GM18861 (cell line): ENCODE results near the gene ELP4.
"Not testable (repeated sequence)": the region's sequence is repeated elsewhere in the genome, so short reads cannot be mapped to it uniquely, and the experiment has no call there.

Source experiments
- ATAC-seq: cut with Tn5 transposase; IDR thresholded peaks from one replicate; pipeline ENCODE4 v1.9.1; 2021; ENCODE audit not compliant: unreplicated experiment

Gene ELP4

DNA sequence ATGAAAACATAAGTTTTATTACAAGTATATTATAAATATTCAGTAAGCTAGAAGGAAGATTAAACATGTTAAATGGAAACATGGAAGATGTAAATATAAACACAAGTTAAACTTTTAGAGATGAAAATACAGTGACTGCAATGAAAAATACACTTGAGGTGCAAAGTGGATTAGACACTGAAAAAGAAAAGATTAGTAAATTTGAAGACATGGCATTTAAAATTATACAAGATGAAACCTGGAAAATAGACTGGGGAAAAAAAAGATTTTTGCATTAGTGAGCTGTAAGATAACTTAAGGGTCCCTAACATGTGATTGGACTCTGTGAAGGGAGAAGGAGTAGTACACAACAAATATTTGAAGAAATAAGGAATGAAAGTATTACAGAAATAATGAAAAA, 33.3 kb downstream of the ELP4 start:
- ATAC-seq: no peak

DNA sequence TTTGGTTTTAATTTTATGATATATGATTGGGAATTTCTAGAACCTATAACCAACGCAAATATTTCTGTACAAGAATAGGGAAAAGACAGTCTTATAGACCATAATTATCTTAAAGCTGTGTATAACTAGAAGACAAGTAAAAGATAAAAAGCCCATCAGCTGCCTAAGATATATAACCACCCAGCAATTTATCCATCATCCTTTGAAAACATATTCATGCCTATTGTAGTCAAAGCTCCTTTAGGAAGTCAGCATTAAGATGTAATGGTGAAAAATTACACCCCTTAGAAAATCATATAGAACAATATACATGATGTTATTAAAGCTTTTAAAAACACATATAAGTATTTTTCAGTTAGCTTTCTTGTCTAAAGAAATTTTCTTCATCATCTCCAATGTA, 46.4 kb downstream of the ELP4 start:
- ATAC-seq: no peak

DNA sequence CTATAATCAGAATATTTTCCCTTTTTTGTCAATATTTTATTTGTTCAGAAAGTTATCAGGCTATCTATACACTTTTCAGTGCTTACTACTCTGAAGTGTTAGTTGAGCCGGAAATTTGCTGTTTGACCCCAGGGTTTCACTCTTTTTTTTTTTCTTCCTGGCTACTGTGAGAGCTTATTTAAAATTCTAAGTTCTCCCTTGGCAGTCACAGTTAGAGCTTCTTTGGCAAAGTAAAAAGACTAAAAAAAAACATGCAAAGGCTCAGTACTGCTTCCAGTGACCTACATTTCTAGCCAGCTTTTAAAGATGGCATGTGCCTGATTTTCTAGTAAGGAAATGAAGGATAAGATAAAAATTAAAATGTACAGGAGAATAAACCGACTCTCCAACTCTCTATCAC, 48.4 kb downstream of the ELP4 start:
- no peak for ATAC-seq

DNA sequence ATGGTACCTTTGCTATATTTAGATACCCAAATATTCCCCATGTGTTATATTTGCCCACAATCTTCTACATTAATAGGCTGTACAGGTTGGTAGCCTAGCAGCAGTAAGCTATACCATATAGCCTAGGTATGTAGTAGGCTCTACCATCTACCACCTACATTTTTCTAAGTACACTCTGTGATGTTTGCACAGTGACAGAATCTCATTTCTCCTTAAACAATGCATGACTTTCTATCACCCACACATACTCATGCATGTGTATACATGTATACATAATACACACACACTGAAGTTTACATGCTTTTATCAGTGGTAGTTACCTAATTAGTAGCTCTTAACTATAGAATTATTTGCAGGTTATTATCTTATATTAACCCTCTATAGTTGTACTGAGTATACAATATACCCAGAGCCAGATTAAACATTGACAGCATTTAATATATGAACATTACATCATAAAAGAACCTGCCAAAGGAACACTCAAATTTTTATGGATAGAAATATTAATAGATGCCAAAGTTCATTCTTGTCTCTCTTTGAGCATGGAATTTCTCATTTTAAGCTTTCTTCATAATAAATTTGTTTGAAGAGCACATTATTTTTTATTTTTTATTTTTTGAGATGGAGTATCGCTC, 51.4 kb downstream of the ELP4 start:
- no peak for ATAC-seq

DNA sequence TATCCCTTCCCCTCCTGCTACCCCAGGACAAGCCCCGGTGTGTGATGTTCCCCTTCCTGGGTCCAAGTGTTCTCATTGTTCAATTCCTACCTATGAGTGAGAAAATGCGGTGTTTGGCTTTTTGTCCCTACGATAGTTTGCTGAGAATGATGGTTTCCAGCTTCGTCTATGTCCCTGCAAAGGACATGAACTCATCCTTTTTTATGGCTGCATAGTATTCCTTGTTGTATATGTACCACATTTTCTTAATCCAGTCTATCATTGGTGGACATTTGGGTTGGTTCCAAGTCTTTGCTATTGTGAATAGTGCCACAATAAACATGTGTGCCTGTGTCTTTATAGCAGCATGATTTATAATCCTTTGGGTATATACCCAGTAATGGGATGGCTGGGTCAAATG, 55.0 kb downstream of the ELP4 start:
- ATAC-seq: not testable (repeated sequence)

DNA sequence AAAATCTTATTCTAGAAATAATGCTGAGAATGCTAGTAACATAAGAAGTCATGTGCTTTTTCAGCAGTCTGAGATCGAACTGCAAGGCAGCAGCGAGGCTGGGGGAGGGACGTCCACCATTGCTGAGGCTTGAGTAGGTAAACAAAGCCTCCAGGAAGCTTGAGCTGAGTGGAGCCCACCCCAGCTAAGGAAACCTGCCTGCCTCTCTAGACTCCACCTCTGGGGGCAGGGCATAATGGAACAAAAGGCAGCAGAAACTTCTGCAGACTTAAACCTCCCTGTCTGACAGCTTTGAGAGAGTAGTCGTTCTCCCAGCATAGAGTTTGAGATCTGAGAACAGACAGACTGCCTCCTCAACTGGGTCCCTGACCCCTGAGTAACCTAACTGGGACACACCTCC, 64.6 kb downstream of the ELP4 start:
- ATAC-seq: not testable (repeated sequence)

DNA sequence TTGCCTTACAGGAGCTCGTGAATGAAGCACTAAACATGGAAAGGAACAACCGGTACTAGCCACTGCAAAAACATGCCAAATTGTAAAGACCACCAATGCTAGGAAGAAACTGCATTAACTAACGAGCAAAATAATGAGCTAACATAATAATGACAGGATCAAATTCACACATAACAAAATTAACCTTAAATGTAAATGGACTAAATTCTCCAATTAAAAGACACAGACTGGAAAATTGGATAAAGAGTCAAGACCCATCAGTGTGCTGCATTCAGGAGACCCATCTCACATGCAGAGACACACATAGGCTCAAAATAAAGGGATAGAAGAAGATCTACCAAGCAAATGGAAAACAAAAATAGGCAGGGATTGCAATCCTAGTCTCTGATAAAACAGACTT, 66.2 kb downstream of the ELP4 start:
- ATAC-seq: not testable (repeated sequence)

DNA sequence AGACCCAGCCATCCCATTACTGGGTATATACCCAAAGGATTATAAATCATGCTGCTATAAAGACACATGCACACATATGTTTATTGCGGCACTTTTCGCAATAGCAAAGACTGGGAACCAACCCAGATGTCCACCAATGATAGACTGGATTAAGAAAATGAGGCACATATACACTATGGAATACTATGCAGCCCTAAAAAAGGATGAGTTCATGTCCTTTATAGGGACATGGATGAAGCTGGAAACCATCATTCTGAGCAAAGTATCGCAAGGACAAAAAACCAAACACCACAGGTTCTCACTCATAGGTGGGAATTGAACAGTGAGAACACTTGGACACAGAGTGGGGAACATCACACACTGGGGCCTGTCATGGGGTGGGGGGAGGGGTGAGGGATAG, 69.8 kb downstream of the ELP4 start:
- ATAC-seq: not testable (repeated sequence)

DNA sequence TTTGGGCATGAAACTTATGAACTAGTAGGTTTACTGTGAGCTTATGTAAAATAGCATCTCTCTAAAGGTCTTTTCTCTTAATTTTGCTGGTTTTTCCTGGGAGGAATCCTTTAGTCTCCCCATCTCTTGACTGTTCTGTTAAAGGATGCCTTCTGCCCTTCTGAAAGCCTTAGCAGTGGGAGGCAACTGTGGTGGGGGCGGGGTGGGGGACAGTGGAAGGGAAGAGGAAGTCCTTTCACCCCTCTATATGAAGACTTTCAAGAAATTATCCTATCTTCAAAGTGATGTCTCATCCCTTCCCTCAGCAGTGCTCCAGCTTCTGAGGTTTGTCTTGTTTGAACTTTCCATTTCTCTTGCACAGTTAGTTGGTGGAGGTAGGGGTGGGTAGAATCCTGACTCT, 73.1 kb downstream of the ELP4 start:
- ATAC-seq: no peak

DNA sequence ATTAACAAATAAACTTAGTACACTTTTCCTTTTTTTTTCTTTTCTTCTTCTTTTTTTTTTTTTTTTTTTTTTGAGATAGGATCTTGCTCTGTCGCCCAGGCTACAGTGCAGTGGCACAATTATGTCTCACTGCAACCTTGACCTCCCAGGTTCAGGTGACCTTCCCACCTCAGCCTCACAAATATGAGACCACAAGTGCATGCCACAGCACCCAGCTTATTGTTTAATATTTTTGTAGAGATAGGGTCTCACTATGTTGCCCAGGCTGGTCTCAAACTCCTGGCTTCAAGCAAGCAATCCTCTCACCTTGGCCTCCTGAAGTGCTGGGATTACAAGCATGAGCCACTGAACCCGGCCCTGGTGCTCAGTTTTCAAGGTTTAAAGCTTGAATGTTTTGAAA, 88.9 kb downstream of the ELP4 start:
- ATAC-seq: no peak

DNA sequence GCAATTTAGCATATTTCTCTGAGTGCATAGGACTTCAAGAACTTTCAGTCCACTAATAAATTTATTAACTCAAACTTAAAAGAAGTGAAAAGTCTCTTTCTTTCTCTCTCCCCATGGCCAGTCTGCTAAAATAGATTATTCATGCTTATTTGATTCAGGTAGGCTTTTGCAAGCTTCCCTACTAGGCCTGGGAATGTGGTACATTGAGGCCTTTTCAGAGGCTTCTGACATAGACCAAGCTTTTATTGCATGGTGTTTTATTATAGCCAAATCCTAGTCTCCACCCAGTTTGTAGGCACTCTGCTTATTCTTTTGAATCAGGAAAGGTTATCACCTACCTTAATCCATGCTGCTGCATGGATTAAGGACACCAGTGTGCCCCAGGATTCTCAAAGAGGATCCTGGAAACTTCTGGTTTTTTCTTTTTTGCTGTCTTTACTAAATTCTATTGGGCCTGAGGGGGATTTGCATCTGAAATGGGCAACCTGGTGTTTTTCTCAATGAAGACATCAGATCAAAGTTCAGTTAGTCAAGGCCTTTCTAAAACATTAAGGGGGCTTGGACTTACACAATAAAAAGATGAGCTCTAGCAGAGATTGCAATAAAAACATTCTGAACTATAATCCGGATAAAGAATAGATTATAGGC, 92.2 kb downstream of the ELP4 start:
- ATAC-seq: no peak

DNA sequence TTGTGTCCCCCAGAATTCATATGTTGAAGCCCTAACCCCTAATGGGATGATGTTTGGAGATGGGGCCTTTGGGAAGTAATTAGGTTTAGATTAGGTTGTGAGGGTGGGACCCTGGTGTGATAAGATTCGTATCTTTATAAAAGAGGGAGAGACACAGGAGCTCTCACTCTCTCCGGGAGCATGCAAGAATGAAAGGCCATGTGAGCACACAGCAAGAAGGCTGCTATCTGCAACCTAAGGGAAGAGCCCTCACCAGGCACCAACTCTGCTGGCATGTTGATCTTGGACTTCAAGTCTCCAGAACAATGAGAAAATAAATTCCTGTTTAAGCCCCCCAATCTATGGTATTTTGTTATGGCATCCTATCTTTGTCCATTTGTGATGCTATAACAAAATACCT, 97.3 kb downstream of the ELP4 start:
- ATAC-seq: no peak

DNA sequence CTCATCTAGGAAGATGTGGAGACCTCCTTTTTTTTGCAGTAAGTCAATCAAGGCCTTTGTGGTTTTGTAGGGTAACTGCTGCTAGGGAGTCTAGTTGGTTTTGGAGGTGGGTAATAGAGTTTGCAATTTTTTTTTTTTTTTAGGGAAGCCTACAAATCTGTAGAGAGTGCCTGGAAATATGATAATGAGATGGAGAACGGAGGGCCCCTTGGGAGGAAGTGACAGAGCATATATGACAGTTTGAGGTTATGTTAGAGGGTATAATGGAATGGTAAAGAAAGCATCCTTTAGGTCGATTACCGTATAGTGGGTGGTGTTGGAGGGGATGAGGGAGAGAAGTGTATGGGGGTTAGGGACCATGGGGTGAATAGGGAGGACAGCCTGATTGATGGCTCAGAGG, 98.3 kb downstream of the ELP4 start:
- ATAC-seq: no peak

DNA sequence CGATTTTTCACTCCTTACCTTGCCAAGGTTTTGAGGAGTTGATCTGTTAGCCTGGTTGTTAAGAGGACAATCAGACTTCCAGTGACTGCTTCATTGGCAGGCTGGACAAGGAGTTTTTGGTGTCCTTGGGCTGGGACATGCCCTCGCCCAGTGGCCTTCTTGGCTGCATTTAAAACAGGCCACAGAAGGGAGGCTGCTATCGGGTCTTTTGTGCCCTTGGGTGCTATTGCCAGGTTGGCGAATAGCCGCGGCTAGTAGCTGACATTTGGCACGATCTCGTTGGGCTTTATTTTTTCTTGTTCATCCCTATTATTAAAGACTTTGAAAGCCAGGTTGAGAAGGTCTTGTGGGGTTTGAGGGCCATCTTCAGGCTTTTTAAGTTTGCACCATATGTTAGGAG, 99.4 kb downstream of the ELP4 start:
- no peak for ATAC-seq

DNA sequence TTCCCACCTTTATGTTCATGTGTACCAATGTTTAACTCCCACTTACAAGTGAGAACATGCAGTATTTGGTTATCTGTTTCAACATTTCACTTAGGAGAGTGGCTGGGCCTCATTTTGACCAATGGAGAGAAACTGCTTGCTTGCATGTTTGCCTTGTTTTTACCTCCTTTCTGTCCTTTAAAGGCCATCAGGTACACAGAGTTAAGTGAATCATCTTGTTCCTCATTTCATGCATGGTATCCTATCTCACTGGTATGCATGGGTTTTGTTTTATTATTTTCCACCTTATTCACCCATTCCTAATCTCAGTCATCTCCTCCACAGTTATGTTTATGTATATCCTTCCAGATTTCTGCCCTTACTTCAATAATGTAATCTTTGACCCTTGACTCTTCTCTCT, 101.0 kb downstream of the ELP4 start:
- no peak for ATAC-seq

DNA sequence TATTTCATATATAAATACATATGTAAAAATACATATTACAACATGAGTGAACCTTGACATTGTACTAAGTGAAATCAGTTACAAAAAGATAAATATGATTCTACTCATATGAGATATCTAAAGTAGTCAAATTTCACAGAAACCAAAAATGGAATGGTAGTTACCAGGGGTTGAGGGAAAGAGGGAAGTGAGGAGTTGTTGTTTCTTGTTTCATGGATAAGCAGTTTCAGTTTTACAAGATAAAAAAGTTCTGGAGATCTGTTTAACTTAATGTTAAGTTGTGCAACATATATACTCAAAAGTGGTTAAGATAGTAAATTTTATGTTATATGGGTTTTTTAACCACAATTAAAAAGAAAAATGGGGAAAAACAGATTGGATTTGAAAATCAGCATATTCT, 107.7 kb downstream of the ELP4 start:
- no peak for ATAC-seq

DNA sequence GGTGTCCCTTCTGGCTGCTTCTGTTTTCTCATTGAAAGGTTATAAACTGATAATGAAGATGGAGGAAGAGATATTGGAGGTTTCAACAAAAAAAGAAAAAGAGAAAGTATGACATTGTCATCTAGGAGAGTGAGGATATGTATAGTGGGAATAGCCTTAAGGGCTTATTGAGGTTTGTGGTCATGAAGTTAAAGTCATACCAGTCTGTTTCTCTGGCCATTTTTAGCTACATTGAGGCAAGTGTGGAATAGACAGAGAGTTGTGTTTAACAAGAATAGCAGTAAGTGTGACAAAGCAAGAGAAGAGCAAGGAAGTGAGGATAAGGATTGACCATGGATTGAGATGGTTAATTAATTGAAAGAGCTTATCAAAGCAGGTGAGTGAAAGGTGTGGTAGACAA, 110.4 kb downstream of the ELP4 start:
- no peak for ATAC-seq

DNA sequence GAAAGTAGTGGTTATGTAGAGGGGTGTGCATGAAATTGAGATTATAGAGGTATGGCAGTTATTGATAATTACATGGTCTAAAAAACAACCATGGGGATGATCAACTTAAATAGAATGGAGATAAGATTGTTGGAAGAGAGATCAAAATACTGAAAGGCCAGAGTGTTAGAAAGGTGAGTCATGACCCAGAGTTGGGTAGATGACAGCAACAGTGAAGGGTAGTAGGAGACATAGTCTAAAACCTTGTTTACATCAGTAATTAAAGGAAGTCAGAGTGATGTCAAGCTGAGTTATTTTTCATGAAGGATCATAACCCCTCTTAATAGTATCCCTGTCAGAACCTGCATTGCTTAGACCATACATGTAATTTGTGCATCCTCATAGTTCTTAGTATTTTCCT, 110.9 kb downstream of the ELP4 start:
- no peak for ATAC-seq

DNA sequence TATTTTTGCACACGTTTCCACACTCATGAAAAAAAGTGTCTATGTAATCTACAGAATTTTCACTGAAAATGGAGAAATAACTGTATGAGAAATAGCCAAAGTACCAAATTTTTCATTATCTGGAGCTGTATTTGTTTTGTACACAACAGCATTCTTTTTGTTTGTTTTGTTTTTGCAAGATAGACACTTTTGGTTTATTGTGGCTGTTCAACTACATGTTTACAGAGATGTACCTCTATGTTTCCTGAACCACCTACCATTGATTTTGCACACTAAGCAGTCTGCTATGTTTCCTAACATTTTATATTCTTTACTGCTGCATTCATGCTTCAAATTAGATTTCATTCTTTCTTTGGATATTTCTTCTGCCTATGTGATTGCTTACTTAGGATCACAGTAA, 116.3 kb downstream of the ELP4 start:
- ATAC-seq: no peak

DNA sequence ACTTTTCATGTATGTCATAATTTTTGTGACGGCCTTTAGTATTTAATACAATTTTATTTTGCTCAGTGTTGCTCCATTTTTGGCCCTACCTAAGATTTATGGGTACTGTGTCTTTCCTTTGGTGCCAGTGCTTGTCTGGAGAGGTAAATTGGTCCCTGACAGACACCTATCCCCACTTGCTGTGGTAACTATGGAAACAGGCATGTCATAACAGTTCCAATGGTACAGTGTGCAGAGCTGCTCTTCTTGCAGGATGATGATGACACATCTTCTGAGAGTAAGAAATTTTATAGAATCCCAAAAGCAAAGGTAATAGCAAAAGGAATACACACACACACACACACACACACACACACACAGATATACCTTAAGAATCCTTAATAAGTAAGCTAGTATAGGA, 118.5 kb downstream of the ELP4 start:
- ATAC-seq: no peak

DNA sequence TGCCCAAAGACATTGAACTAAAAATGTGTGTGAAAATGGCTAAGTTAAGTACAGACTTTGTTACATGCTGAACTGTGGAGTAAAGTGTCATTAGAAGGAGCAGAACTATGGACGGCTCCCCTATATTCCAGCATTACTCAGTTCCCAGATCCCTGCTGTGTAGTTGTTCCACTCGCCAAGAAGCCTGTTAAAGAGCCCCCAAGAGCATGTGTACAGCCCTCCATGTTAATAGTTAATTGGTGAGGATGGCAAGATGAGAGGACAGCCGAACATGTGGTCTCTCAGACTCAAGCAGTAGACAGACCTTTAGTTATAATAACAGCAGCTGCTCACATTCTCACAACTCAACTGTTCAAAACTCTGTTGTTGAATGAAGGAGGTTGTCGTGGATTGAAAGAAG, 127.4 kb downstream of the ELP4 start:
- ATAC-seq: no peak

DNA sequence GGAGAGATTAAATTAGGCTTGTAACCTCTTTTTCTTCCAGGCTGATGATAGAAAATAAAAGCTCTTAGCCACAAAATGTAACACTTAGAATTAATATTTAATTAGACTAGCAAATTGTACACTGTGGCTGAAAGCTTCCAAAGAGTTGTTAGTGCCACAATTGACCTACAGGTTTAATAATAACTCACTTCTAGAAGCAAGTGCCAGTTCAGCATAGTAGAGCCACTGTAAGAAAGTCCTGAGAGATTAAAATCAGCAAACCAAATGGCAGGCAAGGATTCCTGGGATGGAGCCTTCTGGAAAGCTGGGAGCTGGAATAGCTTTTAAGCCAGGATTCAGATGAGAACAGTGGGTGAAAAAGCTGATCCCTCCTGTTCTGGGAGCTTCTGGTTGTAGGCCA, 131.0 kb downstream of the ELP4 start:
- ATAC-seq: no peak

DNA sequence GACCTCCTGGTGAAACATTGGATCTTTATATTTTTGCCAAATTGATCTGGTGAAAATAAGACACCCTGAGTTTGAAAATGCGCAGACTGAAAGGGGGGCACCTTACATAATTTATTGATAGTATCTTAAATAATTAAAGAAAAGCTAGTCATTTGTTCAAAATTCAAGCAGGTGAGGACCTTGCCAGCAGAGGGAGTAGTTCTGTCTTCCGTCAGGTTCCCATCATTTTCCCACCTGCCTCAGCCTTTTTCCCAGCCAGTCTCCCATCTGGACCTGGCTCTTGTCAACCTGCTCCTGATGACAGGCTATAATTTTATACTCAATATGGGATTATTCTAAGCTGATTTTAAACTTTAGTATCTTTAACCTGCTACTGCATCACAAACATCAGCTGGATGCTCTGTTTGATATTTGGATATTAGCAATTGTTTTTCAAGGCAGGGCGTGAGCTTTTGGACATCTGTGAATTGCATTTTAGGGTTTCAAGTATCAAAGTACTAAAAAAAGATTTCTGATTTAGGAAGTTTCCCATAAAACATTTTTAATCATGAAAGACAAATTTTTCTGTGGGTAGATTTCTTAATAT, 132.0 kb downstream of the ELP4 start:
- ATAC-seq: no peak
